ENCODE data around the gene OLIG3.

The OLIG3 gene

DNA sequence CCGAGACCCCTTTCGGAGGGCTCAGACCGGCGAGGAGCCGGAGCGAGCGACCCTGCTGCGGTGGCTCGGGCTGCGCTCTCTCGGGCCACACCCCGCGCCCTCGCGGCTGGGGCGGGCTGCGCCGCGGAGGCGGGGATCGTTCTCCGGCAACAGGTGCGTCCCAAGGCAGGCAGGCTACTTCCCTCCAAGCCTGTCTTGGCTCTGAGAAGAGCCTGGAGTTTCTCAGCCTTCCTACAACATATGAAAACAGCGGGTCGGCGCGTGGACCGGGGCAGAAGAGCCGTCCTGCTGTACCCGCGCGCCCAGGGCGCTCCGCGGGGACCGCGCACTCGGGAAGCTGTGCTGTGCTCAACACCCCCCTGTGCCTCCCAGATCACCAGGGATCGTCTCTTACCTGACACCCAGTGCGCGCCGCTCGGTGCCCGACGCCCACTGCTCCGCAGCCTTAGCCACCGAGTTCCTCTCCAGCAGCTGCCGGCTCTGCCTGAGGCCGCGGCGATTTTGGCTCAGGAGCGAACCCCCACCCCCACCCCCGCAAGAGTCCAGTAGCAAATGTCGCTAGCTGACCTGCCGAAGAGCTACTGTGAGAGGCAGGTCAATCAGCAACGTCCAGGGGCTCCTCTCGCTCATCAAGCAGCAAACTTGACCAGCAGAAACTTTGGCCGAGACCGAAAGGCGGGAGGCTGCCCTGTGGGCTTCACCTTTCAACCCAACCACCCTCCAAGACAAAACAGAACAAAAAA lies 3.7 kb upstream of the OLIG3 start (continued):
- TF ChIP-seq ZNF37A (tag by site-specific recombination; IDR thresholded peaks at IDR 0.05) (no peak), ZNF341 (tag by site-specific recombination; IDR thresholded peaks at IDR 0.05; ENCODE audit: low read depth) (peak; percentile 95), ZNF830 (tag by site-specific recombination; IDR thresholded peaks at IDR 0.05; ENCODE audit: low read depth) (no peak), ZNF501 (tag by site-specific recombination; IDR thresholded peaks at IDR 0.05) (no peak), ZNF10 (tag by site-specific recombination; IDR thresholded peaks at IDR 0.05) (no peak)

DNA sequence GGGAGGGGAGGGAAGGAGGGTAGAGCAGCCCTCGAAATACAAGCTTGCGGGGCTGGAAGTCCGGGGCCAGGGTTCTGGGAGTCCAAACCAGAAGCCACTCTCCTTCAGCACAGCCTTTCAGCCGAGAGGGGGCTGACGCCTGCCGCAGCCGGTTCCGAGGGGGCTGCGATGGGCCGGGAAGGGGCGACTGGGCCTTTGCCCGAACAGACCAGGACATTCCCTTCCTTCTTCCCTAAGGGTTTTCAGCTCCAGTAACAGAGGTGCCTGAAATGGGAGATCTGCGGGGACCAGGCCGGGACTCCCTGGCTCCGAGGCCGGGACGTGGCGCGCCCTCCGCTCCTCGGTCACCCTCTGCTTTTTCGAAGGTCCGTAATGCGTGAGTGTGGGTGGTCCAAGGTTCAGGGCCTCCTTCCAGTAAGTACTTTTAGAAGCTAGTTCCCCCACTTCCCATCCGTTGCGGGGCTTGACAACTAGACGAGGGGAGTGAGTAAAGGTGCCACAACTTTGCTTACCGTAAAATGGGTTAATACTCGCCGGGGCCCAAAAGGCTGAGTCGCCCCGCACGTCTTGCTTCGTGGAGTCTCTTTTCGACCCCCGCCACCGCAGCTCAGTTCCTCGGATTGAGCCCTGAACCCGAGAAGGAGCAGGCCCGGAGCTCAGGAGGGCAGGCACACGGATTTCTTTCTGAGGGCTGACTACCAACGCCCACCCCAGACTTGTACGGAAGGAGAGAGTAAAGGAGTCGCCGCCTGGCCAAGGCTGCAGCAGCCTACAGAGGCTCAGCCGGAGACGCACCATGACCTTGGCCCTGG lies 2.9 kb upstream of the OLIG3 start:
- POLR2A ChIA-PET = no interaction called here
- TF ChIP-seq ZNF549 (tag by site-specific recombination; IDR thresholded peaks at IDR 0.05) (no peak), ZNF621 (tag by site-specific recombination; IDR thresholded peaks at IDR 0.05) (no peak), ZNF571 (tag by site-specific recombination; IDR thresholded peaks at IDR 0.05) (no peak), ZBTB49 (tag by site-specific recombination; IDR thresholded peaks at IDR 0.05; ENCODE audit: low read depth) (no peak), ZNF350 (tag by site-specific recombination; IDR thresholded peaks at IDR 0.05) (no peak), INSM2 (tag by site-specific recombination; IDR thresholded peaks at IDR 0.05) (no peak), HOXA7 (CRISPR knock-in tag; IDR thresholded peaks at IDR 0.05; ENCODE audit: borderline replicate concordance) (no peak), ZNF530 (tag by site-specific recombination; IDR thresholded peaks at IDR 0.05; ENCODE audit: low read depth) (no peak), ZBTB8A (tag by site-specific recombination; IDR thresholded peaks at IDR 0.05) (no peak), ZSCAN16 (tag by site-specific recombination; IDR thresholded peaks at IDR 0.05) (no peak), ZBTB1 (tag by site-specific recombination; IDR thresholded peaks at IDR 0.05) (no peak), ZNF239 (tag by site-specific recombination; IDR thresholded peaks at IDR 0.05) (no peak), ZNF202 (tag by site-specific recombination; IDR thresholded peaks at IDR 0.05; ENCODE audit: borderline replicate concordance) (no peak), ZNF768 (tag by site-specific recombination; IDR thresholded peaks at IDR 0.05) (no peak)
- H3K4me3 ChIP-seq (ENCODE audit: low read depth, low read length) = peak overlapping the region; percentile 47
- H3K9me3 ChIP-seq (ENCODE audit: control insufficient read depth, insufficient read depth, low read depth, low read length) = no peaks in the 10 kb centered on the region
- no peak overlapping the region for H3K27ac ChIP-seq (ENCODE audit: extremely low read depth, low read depth, low read length)
- H3K36me3 ChIP-seq (ENCODE audit: control insufficient read depth in 2 of 2, insufficient read depth in 1 of 2, low read length in 2 of 2) = no peaks in the 10 kb centered on the region
- CTCF ChIA-PET = no interaction called here
- no peaks in the 10 kb centered on the region for H3K4me1 ChIP-seq (ENCODE audit: control insufficient read depth, insufficient read depth, low read length)

DNA sequence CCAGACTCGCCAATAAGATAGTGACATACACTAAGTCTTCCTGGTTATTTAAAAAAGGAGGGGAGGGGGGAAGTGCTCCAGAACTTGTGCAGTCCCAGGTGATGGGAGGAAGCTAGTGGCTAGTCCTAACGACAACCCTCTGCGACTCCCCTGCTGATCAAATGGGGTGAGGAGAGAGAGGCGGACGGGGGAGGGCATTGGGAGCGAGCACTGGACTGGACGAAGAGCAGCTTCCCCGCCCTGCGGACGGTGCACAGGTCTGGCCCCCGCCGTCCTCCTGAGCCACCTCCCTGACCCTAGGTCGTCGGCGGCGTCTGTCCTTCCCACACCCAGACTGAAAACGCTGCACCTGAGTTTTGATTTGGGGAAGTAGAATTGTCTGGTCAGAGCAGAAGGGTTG lies 2.2 kb upstream of the OLIG3 start:
- Histone ChIP-seq H3K4me1 (ENCODE audit: control insufficient read depth, insufficient read depth, low read length) (no peaks in the 10 kb centered on the region), H3K27ac (ENCODE audit: extremely low read depth, low read depth, low read length) (no peak overlapping the region), H3K36me3 (ENCODE audit: control insufficient read depth in 2 of 2, insufficient read depth in 1 of 2, low read length in 2 of 2) (no peaks in the 10 kb centered on the region), H3K9me3 (ENCODE audit: control insufficient read depth, insufficient read depth, low read depth, low read length) (no peaks in the 10 kb centered on the region), H3K4me3 (ENCODE audit: low read depth, low read length) (no peak overlapping the region)
- ChIA-PET CTCF (no interaction called here), POLR2A (no interaction called here)
- TF ChIP-seq ZNF184 (tag by site-specific recombination; IDR thresholded peaks at IDR 0.05) (no peak), ZBTB21 (tag by site-specific recombination; IDR thresholded peaks at IDR 0.05) (no peak), ZNF843 (tag by site-specific recombination; IDR thresholded peaks at IDR 0.05) (no peak), ZBTB20 (tag by site-specific recombination; IDR thresholded peaks at IDR 0.05) (no peak), ZNF24 (tag by site-specific recombination; IDR thresholded peaks at IDR 0.05) (no peak), ZNF488 (tag by site-specific recombination; IDR thresholded peaks at IDR 0.05) (no peak)
- TF ChIP-seq, protein P1, sequence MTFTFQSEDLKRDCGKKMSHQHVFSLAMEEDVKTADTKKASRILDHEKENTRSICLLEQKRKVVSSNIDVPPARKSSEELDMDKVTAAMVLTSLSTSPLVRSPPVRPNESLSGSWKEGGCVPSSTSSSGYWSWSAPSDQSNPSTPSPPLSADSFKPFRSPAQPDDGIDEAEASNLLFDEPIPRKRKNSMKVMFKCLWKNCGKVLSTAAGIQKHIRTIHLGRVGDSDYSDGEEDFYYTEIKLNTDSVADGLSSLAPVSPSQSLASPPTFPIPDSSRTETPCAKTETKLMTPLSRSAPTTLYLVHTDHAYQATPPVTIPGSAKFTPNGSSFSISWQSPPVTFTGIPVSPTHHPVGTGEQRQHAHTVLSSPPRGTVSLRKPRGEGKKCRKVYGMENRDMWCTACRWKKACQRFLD (tag by site-specific recombination; IDR thresholded peaks at IDR 0.05) = no peak

All from HEK293 (cell line).